Epidermal melanocyte (primary cell): Measurements from ENCODE around the gene GPC6.
"Not testable (repeated sequence)": the region's sequence is repeated elsewhere in the genome, so short reads cannot be mapped to it uniquely, and the experiment has no call there.

Experiments
- DNase-seq: peaks from one replicate; pipeline ENCODE4 v3.0.0; 2011; ENCODE audit warnings: low spot score; ENCODE audit not compliant: insufficient read length

GPC6 gene

GRCh38 chr13:93425411-93425810, 198.8 kb downstream of the GPC6 start:
- no peak for DNase-seq

DNA sequence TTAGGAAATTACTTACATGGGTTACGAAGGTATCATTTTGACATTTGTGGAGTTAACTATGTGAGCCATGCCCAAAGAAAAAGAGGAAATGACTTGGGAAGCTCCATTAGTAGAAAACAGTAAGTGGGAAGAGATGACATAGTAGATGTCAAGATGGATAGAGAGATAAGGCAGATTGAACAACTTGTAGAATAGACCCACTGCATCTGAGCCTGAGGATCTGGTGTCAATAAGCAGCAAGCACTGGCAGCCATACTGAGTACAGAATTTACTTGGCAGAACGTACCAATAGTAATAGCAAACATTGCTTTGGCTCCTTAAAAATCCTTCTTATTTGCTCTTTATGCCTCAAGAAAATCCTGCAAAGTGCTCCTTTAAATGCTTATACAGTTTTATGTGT, 203.8 kb downstream of the GPC6 start:
- DNase-seq: no peak

DNA sequence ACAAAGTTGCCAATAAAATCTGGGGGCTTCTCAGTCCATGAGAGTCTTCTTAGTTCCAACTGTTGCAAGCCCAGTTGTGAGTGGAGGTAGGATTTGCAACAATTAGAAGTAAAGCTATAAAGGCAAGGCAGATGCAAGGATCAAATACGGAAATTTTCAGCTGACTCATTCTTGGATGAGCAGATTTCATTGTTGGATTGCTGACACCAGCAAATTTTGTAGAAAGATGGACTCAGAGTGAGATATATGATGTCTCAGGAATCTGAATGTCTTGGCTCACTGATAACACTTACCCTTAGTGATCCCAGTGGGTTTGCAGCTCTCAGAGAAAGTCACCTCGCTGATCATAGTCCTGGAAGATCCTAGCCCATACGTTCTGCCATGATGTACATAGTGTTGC, 209.0 kb downstream of the GPC6 start:
- DNase-seq: no peak

- no peak for DNase-seq
These were observed 210.5 kb downstream of the GPC6 start for GRCh38 chr13:93437081-93437480.

- no peak for DNase-seq
These were observed 219.6 kb downstream of the GPC6 start for GRCh38 chr13:93446238-93446637.

DNA sequence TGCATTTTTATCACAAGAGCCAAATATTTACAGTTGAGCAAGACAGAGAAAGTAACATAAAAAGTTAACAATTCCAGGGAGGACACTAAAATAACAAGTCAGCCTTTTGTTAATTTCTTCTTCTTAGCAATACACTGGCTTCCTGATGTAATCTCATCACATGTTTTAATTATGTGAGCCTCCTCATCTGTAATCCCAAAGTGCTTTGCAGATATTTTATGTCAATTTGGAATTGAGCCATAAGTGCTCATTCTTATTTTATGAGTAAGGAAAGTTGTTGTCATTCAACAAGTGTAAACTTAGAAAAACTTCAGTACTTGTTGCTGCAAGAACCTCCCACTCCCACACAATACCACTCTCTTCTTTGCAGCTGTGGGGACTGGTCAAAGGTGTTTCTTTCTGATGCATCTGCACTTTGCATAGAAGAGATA, 223.6 kb downstream of the GPC6 start:
- DNase-seq: no peak

GRCh38 chr13:93450761-93451160, 224.2 kb downstream of the GPC6 start:
- DNase-seq: no peak

DNA sequence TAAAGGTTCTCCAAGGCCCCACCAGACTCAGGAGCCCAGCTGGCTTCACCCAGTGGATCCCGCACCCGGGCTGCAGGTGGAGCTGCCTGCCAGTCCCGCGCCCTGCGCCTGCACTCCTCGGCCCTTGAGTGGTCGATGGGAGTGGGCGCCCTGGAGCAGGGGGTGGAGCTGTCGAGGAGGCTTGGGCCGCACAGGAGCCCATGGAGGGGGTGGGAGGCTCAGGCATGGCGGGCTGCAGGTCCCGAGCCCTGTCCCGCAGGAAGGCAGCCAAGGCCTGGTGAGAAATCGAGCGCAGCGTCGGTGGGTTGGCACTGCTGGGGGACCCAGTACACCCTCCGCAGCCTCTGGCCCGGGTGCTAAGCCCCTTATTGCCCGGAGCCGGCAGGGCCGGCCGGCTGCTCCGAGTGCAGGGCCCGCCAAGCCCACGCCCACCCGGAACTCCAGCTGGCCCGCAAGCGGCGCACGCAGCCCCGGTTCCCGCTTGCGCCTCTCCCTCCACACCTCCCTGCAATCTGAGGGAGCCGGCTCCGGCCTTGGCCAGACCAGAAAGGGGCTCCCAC, 228.1 kb downstream of the GPC6 start:
- not testable (repeated sequence) for DNase-seq

GRCh38 chr13:93455861-93456260, 229.3 kb downstream of the GPC6 start:
- DNase-seq: no peak

- no peak for DNase-seq
These were observed 233.4 kb downstream of the GPC6 start for GRCh38 chr13:93460005-93460404.

- no peak for DNase-seq
These were observed 235.5 kb downstream of the GPC6 start for GRCh38 chr13:93462151-93462550.

DNA sequence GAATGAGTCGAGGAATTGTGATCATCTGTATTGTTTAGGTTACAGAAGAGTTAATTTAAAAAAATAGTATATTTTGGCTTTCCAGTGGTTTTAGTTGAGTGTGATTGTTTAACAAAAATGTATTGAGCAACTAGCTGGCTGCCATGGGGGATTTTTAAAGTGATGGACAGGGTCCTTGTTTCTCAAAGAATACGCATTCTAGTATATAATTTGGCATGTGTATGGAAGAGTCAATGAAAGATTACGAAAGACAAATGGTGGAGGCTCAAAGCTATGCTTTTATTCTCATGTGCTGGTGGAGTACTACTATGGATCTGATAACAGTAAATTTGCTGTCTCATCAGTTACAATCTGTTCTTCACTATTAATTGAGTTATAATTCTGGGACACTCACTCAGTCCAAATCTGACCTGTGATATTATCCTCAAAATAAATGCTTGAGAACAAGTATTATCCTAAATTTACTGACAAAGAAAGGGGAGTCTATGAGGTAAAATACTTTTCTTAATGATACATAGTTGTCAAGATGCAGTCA, 240.0 kb downstream of the GPC6 start:
- DNase-seq: no peak

GRCh38 chr13:93467175-93467574, 240.6 kb downstream of the GPC6 start:
- DNase-seq: no peak

GRCh38 chr13:93468433-93468832, 241.8 kb downstream of the GPC6 start:
- DNase-seq: no peak

DNA sequence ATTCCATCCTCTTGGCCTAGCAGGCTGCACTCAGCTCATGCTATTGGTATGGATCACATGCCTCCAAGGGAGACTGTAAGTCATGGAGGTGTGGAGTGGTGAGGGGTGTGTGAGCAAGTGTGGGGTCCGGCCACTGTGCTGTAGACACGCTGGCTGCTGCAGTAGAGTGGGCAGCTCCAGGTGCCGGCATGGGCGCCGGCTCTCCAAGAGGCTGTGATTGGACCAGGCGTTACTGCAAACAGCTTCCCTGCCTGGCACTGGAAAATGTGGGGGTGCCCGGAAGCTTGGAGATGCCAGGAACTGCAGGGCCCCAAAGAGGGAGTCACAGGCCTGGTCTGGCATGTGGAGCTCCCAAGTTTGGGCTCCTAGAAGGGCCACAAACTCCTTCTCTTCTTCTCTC, 245.7 kb downstream of the GPC6 start:
- no peak for DNase-seq

- no peak for DNase-seq
These were observed 246.2 kb downstream of the GPC6 start for GRCh38 chr13:93472814-93473296.

GRCh38 chr13:93473441-93474270, 247.0 kb downstream of the GPC6 start:
- DNase-seq: no peak

DNA sequence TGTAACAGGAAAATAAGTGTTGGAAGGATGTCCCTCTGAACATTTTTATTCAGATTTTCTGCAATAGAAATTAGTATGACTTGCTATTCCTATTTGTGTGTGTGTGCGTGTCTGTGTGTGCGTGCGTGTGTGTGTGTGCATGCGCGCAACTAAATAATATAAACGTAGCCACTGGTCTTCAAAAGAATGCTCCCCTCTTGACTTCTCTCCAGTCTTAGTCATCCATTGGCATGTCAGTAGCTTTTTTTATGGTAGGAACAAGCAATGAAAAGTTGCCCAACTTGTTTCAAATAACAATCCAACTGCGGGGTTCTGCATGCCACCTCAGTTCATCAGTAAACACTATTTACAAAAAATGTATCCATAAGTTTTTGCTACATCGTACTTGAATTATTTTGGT, 249.6 kb downstream of the GPC6 start:
- no peak for DNase-seq

DNA sequence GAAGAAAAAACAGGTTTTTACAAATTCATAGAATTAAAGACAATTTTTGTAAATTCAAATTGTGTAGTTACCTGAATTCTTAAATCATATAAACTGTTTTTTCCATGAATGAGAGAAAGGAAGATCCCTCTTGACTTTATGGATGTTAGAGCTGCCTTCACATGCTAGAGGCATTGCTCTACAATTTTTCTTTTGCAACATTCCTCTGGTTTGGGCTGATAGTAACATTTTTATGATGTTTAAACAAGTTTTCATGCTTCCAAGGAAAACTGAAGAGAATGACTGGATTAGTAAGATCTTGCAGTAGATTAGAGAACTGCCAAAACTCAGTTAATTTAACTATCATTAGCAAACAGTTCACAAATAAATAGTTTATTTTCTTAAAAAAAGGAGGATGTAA, 250.6 kb downstream of the GPC6 start:
- no peak for DNase-seq

DNA sequence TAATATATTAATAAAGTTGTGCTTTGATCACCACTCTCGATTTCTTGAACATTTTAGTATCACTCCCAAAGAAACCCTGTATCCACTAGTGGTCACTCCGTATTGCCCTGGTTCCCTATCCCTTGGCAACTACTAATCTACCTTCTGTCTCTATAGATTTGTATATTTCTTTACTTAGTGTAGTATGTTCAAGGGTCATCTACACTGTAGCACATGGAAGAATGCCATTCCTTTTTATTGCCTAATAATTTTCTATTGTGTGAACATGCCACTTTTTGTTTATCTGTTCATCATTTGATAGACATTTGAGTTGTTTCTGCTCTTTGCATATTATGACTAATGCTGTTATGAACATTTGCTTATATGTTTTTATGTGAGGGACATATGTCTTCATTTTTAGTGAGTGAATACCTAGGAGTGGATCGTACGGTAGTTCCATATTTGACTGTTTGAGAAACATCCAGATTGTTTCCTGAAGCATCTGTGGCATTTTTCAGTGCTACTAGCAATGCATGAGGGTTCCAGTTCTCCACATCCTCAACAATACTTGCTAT, 254.0 kb downstream of the GPC6 start:
- DNase-seq: no peak

GRCh38 chr13:93496117-93496516, 269.5 kb downstream of the GPC6 start:
- not testable (repeated sequence) for DNase-seq

DNA sequence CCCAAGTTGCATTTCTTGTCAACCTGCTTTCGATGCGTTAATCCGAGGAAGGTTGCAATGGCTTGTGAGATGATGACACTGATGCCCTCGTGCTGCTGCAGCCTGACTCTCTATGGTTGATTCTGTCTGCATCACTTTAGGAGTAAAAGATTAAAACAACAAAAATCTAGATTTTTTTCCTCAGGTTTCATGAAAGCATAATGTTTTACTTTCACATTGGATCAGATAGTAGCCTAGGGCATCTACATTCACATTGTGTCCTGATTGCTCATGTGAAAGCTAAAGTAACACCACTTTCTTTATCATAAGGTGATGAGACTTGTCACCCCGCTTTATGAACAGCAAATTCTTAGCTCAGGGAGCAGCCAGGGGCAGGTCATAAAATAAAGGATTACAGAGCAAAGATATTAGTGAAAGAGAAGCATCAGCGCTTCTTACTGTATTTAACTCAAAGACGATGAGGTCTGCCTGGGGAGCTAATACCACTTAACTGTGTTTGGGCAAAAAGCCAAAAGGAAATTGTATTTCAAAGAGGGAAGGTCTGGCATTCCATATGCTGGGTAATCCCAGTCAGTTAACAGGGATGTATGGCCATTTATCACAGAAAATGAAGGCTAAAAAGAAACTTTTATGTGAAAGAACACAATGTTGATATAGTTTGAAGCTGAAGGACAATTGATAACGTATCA, 270.5 kb downstream of the GPC6 start:
- no peak for DNase-seq
